GM18858 (cell line): Measurements from ENCODE around the gene RPS6KA5.
"Not testable (repeated sequence)": the region's sequence is repeated elsewhere in the genome, so short reads cannot be mapped to it uniquely, and the experiment has no call there.

ENCODE experiments used
- ATAC-seq: cut with Tn5 transposase; IDR thresholded peaks from one replicate; pipeline ENCODE4 v1.9.1; 2021; ENCODE audit not compliant: unreplicated experiment

The RPS6KA5 gene

DNA sequence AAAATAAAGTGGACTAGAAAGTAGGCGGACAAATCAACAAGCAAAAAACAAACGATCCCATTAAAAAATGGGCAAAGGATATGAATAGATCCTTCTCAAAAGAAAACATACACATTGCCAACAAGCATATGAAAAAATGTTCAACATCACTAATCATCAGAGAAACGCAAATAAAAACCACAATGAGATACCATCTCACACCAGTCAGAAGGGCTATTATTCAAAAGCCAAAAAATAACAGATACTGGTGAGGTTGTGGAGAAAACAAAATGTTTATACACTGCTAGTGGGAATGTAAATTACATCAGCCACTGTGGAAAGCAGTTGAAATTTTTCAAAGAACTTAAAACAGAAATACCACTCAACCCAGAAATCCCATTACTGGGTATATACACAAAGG lies 70.3 kb downstream of the RPS6KA5 start:
- ATAC-seq, result no peak

- ATAC-seq, result no peak
Measured at GRCh38 chr14:90987140-90987539, 73.3 kb downstream of the RPS6KA5 start.

GRCh38 chr14:90986510-90986909 lies 73.9 kb downstream of the RPS6KA5 start:
- no peak for ATAC-seq

DNA sequence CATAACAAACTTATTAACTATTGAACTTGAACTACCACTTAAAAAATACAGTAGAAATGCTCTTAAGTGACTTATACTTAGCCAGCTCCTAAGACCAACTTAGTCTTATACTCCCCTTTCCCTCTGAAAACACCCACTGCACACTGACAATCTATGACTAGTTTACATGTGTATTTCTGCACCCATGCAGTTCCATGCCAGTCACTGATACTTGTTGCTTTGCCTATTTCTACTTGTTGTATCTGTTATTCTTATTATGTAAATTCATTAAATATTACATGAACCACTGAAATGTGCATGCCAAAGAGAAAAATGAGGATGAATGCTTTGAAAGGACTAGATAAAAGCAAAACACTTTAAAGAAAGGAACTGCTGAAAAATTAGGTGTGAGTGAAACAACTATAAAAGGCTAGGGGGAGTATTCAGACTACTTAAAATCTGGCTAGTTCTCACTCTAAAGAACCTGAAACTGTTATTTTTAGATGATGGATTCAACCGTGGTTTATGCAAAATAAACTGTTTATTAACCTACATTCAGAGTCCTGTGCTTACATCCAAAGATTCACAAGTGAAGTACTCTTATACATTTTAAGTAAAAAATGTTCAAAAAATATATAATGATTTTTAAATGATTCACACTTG lies 74.7 kb downstream of the RPS6KA5 start:
- ATAC-seq, result peak; percentile 68

DNA sequence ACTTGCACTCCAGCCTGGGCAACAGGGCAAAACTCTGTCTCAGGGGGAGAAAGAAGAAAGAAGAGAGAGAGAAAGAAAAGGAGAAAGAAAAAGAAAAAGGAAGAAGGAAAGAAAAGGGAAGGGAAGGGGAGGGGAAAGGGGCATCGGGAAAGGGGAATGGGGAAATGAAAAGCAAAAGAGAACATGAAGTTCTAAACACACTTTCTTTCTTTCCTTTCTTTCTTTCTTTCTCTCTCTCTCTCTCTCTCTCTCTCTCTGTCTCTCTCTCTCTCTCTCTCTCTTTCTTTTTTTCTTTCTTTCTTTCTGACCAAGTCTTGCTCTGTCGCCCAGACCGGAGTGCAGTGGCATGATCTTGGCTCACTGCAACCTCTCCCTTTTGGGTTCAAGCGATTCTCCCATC lies 76.9 kb downstream of the RPS6KA5 start:
- no peak for ATAC-seq

DNA sequence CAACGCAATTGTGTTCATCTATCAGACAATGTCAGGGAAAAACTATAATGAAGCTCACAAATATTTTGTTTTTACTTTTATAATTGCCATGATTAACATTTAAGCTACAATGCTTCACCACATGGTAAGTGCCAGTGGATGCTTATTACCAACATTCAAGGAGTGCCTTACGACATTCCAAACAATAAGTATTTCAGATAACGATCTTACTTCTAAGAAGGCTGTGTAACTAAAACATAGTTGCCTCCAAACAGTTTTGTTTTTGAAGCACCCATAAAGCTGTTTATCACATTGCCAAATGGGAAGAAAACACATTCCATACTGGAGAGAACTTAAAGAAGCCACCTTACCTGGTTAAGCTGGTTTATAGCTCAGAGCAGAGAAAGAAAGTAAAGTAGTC lies 78.8 kb downstream of the RPS6KA5 start:
- ATAC-seq, result no peak

DNA sequence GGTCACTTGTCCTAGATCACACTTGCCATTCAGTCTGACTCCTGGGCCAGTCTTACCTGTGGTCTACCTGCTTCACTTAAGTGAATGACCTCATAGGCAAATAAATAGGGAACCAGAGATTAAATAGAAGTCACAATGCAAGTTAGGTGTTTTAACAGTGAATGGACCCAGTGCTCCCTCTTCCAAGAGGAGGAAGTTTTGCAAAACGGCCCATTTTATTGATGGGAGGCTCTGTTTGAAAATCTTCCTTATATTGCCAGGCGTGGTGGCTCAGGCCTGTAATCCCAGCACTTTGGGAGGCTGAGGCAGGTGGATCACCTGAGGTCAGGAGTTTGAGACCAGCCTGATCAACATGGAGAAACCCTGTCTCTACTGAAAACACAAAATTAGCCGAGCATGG lies 79.8 kb downstream of the RPS6KA5 start:
- ATAC-seq, result not testable (repeated sequence)

- ATAC-seq, result no peak
Measured at GRCh38 chr14:90979515-90979914, 80.9 kb downstream of the RPS6KA5 start.

DNA sequence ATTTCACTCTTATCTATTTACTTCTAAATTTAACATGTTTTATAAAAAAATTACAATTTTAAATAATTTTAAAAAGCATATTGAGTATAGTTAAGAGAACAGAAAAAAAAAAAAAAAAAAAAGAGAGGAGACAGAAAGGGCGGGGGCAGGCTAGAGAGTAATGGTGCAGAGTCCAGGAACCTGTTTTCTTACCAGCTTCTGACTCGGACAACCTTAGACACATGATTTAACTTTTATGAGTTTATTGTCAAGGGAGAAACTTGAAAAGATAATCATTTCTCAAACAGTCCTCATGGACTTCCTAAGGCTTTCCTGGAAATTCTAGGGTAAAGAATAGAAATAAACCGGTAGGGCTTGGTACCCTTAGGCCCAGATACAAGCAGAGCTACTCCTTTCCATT lies 84.3 kb downstream of the RPS6KA5 start:
- no peak for ATAC-seq

- ATAC-seq, result no peak
Measured at GRCh38 chr14:90971687-90972086, 88.8 kb downstream of the RPS6KA5 start.

DNA sequence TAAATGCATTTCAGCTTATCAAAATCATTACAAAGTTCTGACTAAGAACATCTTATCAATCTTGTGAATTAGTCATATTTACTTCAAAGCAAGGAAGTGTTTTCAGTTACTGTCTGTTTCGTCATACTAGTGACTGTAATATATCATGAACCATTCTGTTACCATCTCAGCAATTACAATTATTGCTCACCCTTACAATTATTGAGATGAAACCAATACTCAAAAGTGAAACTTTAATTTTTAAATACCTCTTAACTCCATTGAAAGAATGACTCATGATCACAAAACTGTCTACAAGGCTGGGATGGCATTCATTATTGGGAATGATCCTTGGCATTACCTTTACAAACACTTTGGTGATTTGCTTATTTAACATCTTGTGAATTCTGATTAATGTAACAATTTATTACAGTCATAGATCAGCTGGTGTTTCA lies 90.3 kb downstream of the RPS6KA5 start:
- no peak for ATAC-seq

GRCh38 chr14:90969531-90970166 lies 90.8 kb downstream of the RPS6KA5 start:
- ATAC-seq, result no peak

DNA sequence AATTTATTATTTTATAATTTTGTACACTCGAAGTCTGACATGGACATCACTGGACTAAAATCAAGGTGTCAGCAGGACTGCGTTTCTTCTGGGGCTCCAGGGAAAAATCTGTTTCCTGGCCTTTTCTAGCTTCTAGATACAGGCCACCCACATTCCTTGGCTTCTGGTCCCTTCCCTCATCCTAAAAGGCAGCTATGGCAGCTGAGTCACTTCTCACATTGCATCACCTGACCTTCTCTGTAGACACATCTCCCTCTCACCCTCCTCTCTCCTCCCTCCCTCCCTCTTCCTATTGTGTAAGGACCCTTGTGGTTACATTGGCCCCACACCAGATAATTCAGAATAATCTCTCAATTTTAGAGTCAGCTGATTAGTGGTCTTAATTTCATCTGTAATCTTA lies 92.4 kb downstream of the RPS6KA5 start:
- no peak for ATAC-seq

GRCh38 chr14:90966493-90966892 lies 93.9 kb downstream of the RPS6KA5 start:
- no peak for ATAC-seq

GRCh38 chr14:90965765-90966164 lies 94.7 kb downstream of the RPS6KA5 start:
- no peak for ATAC-seq

DNA sequence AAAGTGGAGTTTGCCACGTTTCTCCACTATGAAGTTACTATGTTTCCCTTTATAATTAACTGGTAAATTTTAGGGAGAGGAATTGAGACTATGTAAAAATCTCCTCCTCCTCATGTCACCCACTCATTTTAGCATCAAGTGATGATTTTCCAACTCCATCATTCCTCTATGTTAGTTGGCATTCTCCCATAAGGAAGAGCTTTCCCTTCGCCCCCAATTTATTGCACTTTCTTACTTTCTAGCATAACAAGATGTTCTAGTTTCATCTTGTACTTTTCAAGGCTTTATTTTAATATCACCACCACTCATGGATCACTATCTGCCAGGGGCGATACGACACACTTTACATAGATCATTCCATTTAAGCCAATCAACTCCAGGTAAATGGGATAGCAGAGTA lies 97.1 kb downstream of the RPS6KA5 start:
- no peak for ATAC-seq

- no peak for ATAC-seq
Measured at GRCh38 chr14:90962505-90963109, 97.8 kb downstream of the RPS6KA5 start.

DNA sequence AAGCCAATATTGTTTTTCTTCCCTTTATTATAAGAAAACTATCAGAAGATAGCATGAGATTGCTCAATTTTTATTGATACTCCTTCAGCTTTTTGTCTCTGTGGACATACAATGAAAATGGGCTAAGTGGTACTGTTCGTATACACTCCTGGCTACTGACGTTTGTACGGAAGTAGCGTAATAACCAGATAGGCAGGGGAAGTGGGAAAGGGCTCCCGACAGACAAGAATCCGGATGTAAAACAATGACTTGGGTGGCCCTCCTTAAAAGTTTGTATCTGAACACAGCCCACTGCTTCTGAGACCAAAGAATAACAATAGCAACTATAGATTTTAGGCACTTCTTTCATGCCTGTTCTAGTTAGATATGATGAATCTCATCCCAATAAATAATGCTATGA lies 99.6 kb downstream of the RPS6KA5 start:
- ATAC-seq, result no peak

DNA sequence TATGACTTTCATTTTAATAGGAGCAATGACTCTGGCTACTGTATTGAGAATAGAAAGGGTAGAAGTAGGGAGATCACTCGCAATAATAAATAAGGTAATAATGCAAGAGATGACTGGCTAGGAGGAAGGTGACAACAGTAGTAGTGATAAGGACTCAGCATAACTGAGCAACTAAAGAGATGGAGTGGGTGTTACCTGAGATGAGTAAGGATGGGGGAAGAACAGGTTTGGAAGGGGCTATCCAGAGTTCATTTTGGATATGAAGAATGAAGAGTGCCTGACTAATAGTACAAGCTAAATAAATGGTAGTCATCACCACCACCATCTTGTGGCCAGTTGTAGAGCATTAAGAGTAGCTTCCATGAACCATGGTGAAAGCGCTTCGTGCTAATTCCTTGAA lies 101.1 kb downstream of the RPS6KA5 start:
- no peak for ATAC-seq

GRCh38 chr14:90956273-90956672 lies 104.2 kb downstream of the RPS6KA5 start:
- ATAC-seq, result no peak

GRCh38 chr14:90953643-90954042 lies 106.8 kb downstream of the RPS6KA5 start:
- not testable (repeated sequence) for ATAC-seq

- no peak for ATAC-seq
Measured at GRCh38 chr14:90943367-90943766, 117.1 kb downstream of the RPS6KA5 start.

DNA sequence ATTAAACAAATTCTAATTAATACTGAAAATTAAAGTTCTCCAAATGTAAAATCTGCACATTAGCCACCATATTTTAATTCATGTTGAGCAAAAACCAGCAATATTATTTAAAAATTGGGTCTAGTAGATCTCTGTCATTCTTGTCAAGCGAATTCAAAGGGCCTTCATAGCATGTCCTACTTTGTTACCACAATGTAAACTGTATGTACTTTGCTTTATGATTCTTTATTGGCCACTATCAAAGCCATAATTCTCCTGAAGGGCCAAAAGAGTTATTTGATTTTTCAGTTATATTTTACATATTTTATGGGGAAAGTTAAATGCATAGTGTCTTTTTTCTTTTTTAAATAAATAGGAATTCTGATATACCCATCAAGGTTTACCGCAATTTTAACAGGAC lies 117.9 kb downstream of the RPS6KA5 start:
- ATAC-seq, result no peak
